ENCODE results near the gene ZNF865.

The ZNF865 gene

DNA sequence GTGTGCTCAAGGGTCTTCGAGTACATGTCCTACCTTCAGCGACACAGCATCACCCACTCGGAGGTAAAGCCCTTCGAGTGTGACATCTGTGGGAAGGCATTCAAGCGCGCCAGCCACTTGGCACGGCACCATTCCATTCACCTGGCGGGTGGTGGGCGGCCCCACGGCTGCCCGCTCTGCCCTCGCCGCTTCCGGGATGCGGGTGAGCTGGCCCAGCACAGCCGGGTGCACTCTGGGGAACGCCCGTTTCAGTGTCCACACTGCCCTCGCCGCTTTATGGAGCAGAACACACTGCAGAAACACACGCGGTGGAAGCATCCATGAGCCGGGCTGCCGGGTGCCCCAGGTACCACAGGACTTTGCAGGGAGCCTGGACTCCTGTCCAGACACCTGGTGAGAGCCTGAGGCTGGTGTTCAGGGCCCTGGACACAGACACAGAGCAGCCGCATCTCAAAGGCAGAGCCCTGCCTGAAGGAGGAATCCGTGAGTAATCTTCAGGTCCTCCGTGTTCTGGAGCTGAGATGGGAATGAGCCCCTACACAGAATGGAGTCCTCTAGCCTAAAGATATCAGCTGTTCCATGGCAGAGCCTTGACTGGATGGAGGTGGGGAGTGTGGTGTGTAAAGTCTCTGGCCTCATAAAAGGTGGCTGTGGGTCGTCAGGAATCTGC, 39.5 kb downstream of the ZNF865 start:
- no peak for DNase-seq (ENCODE audit: low read depth)

- DNase-seq (ENCODE audit: low read depth): no peak
Measured at GRCh38 chr19:55645512-55645881, 40.0 kb downstream of the ZNF865 start.

- DNase-seq (ENCODE audit: low read depth): no peak
Measured at GRCh38 chr19:55646889-55647731, 41.7 kb downstream of the ZNF865 start.

DNA sequence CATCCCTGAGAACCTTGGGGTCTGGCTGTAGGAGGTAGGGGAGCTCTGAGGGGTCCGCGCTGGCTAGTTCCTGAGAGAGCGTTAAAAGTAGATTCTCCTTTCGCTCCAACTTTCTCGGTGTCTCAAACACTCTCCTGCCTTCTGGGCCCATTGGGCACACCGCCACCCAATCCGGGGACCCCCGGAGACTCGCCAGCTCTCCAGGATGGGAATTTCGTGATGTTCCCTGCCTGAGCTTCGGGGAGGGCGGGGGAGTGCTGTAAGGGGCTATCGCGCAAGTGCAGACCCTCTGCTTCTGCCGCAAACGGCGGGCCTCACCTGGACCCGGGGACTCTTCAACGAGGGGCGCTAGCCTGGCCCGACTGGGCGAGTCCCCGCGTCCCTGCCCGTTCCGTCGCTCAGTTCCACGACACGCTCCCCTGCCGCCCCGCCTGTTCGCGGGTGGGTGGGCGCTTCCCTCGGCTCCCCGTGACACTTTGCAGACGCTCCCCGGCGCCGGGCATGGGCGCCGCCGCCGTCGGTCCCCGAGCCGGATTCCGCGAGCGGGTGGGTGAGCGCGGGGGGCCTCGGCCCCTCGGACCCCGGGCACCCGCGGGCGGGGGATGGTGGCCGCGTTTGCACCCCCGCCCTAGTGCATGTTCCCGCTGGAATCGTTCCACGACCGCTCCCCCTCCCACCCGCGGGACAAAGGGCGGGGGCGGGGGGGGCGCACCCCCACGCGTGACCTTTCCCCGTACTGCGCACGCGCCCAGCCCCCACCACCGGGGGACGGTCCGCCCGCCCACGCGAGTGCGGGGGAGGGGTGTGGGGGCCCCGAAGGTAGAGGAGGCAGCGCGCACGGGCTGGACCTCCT, 42.5 kb downstream of the ZNF865 start, which contains the start of gene CCDC106:
Gene CCDC106, plus strand, starts transcription at position 481 of the 853 bp plus-strand sequence. CDS start 835 bp downstream, outside the sequence.
- DNase-seq (ENCODE audit: low read depth): no peak

DNA sequence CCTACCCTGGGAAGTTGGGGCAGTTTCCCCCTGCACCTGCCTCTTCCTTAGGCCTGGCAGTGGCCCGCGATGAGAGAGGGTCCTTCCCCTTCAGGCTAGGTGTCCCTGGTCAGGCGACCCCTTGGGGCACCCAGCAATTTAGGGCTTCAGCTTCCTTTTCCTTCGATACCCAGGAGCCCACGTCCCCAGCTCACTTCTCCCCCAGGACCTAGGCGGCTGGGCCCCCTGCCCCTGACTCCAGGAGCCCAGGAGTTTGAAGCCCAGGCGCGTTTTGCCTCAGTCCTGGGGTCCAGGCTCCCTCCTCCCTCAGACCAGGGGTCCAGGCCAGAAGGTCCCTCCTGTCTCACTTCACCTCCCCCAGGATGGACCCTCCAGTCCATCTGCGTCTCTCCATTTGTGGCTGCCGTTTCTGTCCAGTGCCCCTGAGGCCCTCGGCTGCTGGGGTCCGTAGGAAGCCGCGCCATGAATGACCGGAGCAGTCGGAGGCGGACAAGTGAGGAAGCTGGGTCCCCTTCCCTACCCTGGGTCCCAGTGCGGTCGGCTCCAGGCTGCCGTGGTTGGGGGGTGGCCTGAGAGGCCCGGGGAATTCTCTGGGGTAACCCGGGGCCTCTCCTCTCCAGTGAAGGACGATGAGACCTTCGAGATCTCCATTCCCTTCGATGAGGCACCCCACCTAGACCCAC, 43.3 kb downstream of the ZNF865 start:
- no peak for DNase-seq (ENCODE audit: low read depth)

DNA sequence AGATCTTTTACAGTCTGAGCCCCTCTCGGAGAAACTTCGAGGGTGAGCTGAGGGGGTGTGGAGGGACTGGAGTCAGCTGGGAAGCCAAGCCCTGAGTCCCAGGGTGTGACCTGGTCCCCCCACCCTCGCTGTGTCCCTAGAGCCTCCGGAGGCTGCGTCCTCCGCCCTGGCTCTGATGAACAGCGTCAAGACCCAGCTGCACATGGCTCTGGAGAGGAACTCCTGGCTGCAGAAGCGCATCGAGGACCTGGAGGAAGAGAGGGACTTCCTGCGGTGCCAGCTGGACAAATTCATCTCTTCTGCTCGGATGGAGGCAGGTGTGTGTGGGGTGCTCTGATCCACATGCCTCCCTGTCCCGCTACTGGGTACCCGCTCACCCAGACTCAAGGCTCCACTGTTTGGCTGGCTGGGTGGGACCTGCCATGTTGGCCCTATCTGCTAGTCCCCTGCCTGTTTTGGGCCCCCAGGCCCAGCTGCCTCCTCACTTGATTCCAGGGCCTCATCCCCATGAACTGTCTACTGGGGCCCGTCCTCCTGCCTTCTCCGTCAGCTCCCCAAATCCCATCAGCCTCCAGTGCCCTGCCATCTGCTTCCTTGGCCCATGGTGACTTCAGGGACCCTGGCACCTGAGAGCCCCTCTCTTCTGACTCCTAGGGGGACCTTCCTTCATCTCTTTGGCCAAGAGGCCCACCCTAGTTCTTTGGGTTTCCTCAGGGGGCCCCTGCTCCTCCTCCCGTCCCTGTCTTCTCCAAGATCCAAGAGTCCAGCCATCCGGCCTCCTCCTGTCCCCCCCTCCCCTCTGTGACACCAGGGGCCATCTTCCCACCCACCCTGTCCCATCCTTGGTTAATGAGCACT, 44.0 kb downstream of the ZNF865 start:
- no peak for DNase-seq (ENCODE audit: low read depth)

GRCh38 chr19:55650126-55650557, 44.7 kb downstream of the ZNF865 start:
- DNase-seq (ENCODE audit: low read depth): no peak

DNA sequence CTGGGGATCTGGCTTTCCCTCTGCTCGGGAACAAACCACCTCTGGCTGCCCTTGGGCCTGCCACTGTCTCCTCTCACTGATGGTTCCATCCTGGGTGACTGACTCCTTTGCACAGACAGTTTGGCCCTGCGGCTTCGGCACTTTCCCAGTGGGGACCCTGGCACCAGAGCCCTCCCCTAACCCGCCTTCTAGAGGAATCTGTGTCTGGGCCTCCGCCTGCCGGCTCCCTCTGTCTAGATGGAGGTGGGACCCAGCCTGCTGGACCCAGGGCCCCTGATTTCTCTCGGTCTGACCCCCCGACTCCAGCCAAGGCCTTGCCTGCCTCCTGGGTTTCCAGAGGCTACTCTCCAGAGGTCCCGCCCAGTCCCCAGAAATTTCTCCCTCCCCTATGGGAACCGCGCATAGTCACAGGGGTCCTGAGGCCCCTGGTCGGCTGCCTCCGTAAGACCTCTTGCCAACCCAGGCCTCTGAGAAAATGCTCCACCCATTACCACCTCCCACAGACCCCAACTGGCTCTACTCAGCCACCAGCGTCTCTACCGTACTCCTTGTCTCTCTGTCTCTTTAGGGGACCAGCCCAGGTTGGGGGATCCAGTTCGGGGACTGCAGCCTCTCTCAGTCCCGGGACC, 45.3 kb downstream of the ZNF865 start:
- DNase-seq (ENCODE audit: low read depth): no peak

DNA sequence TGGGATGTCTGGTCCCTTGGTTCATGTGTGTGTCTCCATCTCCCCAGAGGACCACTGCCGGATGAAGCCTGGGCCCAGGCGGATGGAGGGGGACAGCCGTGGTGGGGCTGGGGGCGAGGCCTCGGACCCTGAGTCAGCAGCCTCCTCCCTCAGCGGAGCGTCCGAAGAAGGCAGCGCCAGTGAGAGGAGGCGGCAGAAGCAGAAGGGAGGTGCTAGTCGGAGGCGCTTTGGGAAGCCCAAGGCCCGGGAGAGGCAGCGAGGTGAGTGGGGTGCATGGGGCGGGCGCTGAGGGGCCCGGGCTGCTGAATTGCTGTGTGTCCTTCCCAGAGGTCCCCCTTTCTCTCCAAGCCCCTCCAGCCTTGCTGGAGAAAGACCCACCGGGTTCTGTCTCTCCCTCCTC, 45.8 kb downstream of the ZNF865 start:
- DNase-seq (ENCODE audit: low read depth): no peak

GRCh38 chr19:55652311-55653128, 47.1 kb downstream of the ZNF865 start:
- no peak for DNase-seq (ENCODE audit: low read depth)

DNA sequence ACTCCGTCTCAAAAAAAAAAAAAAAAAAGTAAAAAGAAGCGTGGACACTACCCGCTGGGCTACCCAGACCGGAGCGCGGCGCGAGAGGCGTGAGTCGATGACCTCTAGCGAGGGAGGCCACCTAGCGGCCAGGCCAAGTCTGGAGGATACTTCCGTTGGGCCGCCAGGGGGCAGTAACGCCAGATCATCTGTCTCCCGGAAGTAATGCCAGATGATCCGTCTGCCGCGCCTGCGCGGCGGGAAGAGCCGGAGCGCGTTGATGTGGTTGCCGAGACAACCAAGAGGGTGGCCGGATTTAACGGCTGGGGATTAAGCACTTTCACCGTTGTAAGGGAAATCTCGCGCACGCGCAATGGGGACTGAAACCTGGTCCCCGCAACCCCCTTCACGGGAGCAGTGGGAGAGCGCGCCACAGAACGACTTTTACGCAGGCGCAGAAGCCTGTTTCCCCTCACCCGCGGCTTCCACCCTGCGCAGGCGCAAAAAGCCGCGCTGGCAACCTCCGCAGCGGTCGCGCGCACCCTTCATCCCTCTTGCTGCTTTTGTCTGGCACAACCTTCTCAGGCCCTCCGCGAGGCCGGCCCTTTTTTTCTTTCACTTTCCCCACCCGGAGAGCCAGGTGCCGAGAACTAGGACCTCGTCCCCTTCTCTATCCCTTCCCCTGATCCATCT, 48.3 kb downstream of the ZNF865 start:
- peak; percentile 99 for DNase-seq (ENCODE audit: low read depth)

DNA sequence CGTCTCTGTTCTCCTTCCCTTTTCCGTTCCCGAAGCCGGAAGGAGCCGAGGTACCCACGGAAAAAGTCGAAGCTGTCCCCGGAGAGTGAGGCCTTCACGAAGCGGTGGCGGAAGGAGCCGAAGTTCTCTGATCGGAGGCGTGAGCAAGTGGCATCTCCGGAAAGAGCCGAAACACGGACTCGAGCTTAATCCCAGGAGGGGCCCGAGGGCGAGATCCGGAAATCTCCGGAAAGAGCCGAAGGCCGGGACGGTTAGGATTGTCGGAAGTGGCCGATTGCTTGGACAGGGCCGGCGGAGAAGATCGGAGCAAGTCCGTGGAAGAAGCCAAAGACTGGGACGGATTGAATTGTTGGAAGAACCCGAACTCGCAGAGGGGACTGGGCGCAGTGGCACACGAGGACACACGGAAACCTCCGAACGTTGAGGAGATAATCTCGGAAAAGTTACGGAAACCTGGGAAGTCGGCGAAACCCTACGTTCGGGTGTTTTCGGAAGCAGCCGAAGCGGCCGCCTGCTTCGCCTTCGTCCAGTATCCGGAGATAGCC, 48.9 kb downstream of the ZNF865 start:
- peak; percentile 99 for DNase-seq (ENCODE audit: low read depth)

- peak; percentile 98 for DNase-seq (ENCODE audit: low read depth)
Measured at GRCh38 chr19:55654868-55655647, 49.6 kb downstream of the ZNF865 start, which contains the start of gene U2AF2. TSS of gene U2AF2 (plus strand) at chr19:55655035. CDS start at chr19:55655105, 70 bp downstream.

GRCh38 chr19:55655648-55656040, 50.2 kb downstream of the ZNF865 start:
- no peak for DNase-seq (ENCODE audit: low read depth)

DNA sequence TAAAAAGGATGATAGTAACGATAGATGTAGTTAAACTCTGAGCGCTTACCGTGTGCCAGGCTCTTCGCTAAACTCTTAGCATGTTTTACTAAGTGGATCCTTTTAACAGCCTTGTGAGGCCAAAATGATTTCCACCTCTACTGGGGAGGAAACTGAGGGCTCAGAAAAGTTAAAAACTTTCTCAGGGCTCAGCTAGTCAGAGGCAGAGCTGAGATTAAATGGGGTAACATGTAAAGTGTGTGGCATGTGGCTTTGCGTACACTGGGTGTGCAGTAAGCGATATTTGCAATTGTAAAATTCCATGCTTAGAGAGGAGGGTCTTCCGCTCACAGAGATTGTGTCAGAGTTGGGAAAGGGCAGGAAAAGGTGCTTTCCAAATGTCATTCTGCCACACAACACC, 51.1 kb downstream of the ZNF865 start:
- DNase-seq (ENCODE audit: low read depth): no peak

DNA sequence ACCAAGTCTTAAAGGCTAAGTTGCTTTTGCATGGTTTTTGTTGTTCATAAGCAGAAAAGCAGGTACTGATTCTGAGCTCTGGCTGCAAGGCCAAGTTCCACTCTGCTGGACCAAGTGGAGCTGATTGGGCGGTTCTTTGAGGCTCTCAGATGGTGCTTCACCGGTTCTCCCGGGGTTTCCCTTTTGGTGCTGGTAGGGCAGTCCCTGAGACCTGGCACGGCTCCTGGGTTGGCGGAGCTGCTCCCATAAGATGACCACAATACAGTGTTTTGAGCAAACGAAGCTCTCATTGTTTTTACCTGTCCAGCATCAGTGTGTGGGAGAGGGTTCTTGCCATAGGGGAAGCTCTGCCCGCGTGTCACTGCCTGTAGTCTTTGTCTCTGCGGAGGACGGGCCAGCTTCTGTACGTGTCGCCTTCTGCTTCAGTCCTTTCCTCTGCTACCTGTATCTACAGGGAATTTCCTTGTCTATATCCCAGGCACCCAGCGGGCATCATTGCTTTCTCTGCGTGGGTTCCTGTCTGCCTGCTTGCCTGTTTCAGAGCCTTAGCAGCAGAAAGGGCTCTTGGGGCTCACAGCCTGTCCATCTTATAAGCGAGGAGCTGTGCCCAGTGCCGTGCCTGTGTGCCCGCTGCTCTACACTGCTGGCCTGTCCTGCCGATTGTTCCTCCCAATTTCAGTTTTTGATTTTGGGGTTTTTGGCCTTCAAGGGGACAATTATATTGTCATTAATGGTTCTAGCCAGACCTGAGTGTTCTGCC, 51.7 kb downstream of the ZNF865 start:
- no peak for DNase-seq (ENCODE audit: low read depth)

Data from T follicular helper cell (primary cell).